Measurements from ENCODE around the gene KDELR3.
"Not testable (repeated sequence)": the region's sequence is repeated elsewhere in the genome, so short reads cannot be mapped to it uniquely, and the experiment has no call there.

Gene KDELR3

DNA sequence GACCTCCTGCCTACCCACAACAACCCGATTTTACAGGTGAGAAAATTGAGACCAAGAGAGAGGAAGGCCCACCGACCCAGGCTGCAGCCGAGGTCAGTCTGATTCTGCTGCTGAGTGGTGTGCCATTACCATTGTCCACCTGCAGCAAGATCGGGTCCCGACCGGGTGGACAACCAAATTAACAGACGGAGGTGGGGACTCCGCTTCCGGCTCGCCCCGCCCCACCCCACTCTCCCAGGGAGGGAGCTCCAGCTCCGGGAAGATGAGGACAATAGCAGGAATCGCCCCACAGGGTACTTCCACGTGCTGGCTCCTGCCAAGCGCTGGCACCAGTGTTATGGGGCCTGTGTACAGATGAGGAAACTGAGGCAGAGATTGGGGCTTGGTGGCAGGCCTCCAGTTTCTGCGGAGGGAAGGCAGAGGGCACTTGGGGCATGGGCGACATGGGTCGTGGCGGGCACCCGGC lies 425 bp upstream of the KDELR3 start:
- H3K4me1 ChIP-seq (ENCODE audit: insufficient read depth, insufficient read length) = peaks cover 20% of the 10 kb centered on the region
- TF ChIP-seq SUZ12 (IDR thresholded peaks at IDR 0.05; ENCODE audit: extremely low read depth, insufficient read depth, insufficient read length) = no peak
- TF ChIP-seq ZNF274 (IDR thresholded peaks at IDR 0.05; ENCODE audit: low read depth, low read length) = no peak
- TF ChIP-seq YY1 (IDR thresholded peaks at IDR 0.05; ENCODE audit: insufficient read depth, insufficient read length) = no peak
- H3K36me3 ChIP-seq (ENCODE audit: insufficient read depth, insufficient read length, low read length) = no peaks in the 10 kb centered on the region
- H3K9me3 ChIP-seq (ENCODE audit: insufficient read depth, low read length) = no peaks in the 10 kb centered on the region
- H3K27me3 ChIP-seq (ENCODE audit: insufficient read depth, insufficient read length) = peaks cover 41% of the 10 kb centered on the region
- peak overlapping the region; percentile 60 for H3K4me3 ChIP-seq (ENCODE audit: insufficient read length, low read depth)
- no peak for DNase-seq (ENCODE audit: low read depth, low spot score)
- H3K9ac ChIP-seq (ENCODE audit: insufficient read length, low read depth) = peak overlapping the region; percentile 92

- DNase-seq (ENCODE audit: low read depth, low spot score) = no peak
- Histone ChIP-seq H3K4me3 (ENCODE audit: insufficient read length, low read depth) (peak overlapping the region; percentile 60), H3K36me3 (ENCODE audit: insufficient read depth, insufficient read length, low read length) (no peaks in the 10 kb centered on the region), H3K4me1 (ENCODE audit: insufficient read depth, insufficient read length) (peaks cover 17% of the 10 kb centered on the region), H3K9ac (ENCODE audit: insufficient read length, low read depth) (peak overlapping the region; percentile 92), H3K9me3 (ENCODE audit: insufficient read depth, low read length) (no peaks in the 10 kb centered on the region), H3K27me3 (ENCODE audit: insufficient read depth, insufficient read length) (peaks cover 29% of the 10 kb centered on the region)
- no peak for TF ChIP-seq YY1 (IDR thresholded peaks at IDR 0.05; ENCODE audit: insufficient read depth, insufficient read length)
- no peak for TF ChIP-seq SUZ12 (IDR thresholded peaks at IDR 0.05; ENCODE audit: extremely low read depth, insufficient read depth, insufficient read length)
- no peak for TF ChIP-seq ZNF274 (IDR thresholded peaks at IDR 0.05; ENCODE audit: low read depth, low read length)
Observed at GRCh38 chr22:38468443-38469305, 778 bp downstream of the KDELR3 start.

DNA sequence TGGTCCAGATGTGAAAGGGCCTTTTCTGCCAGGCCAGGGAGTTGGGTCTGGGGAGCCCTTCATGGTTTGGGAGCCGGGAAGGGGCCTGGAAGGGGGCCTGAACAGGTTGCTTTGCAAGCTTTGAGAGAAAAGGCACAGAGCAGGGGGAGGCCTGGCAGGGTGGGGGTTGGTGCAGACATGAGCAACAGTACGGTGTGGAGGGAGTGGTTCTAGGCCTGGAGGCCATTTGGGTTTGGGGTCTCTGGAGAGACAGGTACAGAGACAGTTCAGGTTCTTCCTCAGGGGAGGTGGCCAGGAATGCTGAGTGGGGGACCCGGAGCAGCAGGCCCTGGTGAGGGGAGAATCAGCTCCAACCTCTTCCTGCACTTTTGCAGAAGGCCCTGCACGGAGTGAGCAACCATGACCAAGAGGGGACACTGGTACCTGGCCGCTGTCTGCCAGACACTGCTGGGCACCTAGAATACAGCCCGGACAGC lies 1.4 kb downstream of the KDELR3 start:
- Histone ChIP-seq H3K9me3 (ENCODE audit: insufficient read depth, low read length) (no peaks in the 10 kb centered on the region), H3K36me3 (ENCODE audit: insufficient read depth, insufficient read length, low read length) (no peaks in the 10 kb centered on the region), H3K9ac (ENCODE audit: insufficient read length, low read depth) (no peak overlapping the region), H3K27me3 (ENCODE audit: insufficient read depth, insufficient read length) (peaks cover 22% of the 10 kb centered on the region), H3K4me1 (ENCODE audit: insufficient read depth, insufficient read length) (peaks cover 19% of the 10 kb centered on the region), H3K4me3 (ENCODE audit: insufficient read length, low read depth) (no peak overlapping the region)
- no peak for DNase-seq (ENCODE audit: low read depth, low spot score)
- no peak for TF ChIP-seq ZNF274 (IDR thresholded peaks at IDR 0.05; ENCODE audit: low read depth, low read length)
- no peak for TF ChIP-seq YY1 (IDR thresholded peaks at IDR 0.05; ENCODE audit: insufficient read depth, insufficient read length)
- no peak for TF ChIP-seq SUZ12 (IDR thresholded peaks at IDR 0.05; ENCODE audit: extremely low read depth, insufficient read depth, insufficient read length)

- H3K4me1 ChIP-seq (ENCODE audit: insufficient read depth, insufficient read length) = peaks cover 22% of the 10 kb centered on the region
- DNase-seq (ENCODE audit: low read depth, low spot score); H3K36me3 ChIP-seq (ENCODE audit: insufficient read depth, insufficient read length, low read length); H3K9ac ChIP-seq (ENCODE audit: insufficient read length, low read depth); H3K9me3 ChIP-seq (ENCODE audit: insufficient read depth, low read length); H3K4me3 ChIP-seq (ENCODE audit: insufficient read length, low read depth): not testable (repeated sequence)
- H3K27me3 ChIP-seq (ENCODE audit: insufficient read depth, insufficient read length) = peaks cover 22% of the 10 kb centered on the region
Observed at GRCh38 chr22:38470179-38470578, 2.3 kb downstream of the KDELR3 start.

DNA sequence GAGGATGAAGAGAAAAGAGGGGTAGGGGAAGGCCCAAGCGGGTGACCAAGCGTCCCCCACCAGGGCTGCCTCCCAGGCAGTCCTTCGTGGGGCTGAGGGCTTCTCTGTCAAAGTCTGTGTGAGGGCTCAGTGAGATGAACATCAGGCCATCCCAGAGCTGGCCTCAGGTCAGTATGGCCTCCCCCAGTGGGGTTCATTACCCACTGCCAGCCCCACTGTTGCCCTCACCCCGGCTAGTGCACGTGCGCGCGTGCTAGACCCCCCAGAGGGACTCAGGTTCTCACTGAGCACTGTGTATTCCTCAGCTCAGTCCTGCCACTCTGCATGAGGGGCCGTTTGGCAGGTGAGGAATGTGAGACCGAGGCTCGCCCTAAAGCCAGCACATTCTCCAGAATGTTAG lies 3.3 kb downstream of the KDELR3 start:
- TF ChIP-seq SUZ12 (IDR thresholded peaks at IDR 0.05; ENCODE audit: extremely low read depth, insufficient read depth, insufficient read length) = no peak
- TF ChIP-seq ZNF274 (IDR thresholded peaks at IDR 0.05; ENCODE audit: low read depth, low read length) = no peak
- TF ChIP-seq YY1 (IDR thresholded peaks at IDR 0.05; ENCODE audit: insufficient read depth, insufficient read length) = no peak
- Histone ChIP-seq H3K4me1 (ENCODE audit: insufficient read depth, insufficient read length) (peaks cover 18% of the 10 kb centered on the region), H3K4me3 (ENCODE audit: insufficient read length, low read depth) (no peak overlapping the region), H3K9ac (ENCODE audit: insufficient read length, low read depth) (peak overlapping the region; percentile 10), H3K9me3 (ENCODE audit: insufficient read depth, low read length) (no peaks in the 10 kb centered on the region), H3K27me3 (ENCODE audit: insufficient read depth, insufficient read length) (peaks cover 14% of the 10 kb centered on the region), H3K36me3 (ENCODE audit: insufficient read depth, insufficient read length, low read length) (no peaks in the 10 kb centered on the region)
- no peak for DNase-seq (ENCODE audit: low read depth, low spot score)

- DNase-seq (ENCODE audit: low read depth, low spot score) = no peak
- H3K36me3 ChIP-seq (ENCODE audit: insufficient read depth, insufficient read length, low read length) = peaks cover 8% of the 10 kb centered on the region
- H3K4me3 ChIP-seq (ENCODE audit: insufficient read length, low read depth) = no peak overlapping the region
- TF ChIP-seq ZNF274 (IDR thresholded peaks at IDR 0.05; ENCODE audit: low read depth, low read length) = no peak
- no peak for TF ChIP-seq SUZ12 (IDR thresholded peaks at IDR 0.05; ENCODE audit: extremely low read depth, insufficient read depth, insufficient read length)
- no peak for TF ChIP-seq YY1 (IDR thresholded peaks at IDR 0.05; ENCODE audit: insufficient read depth, insufficient read length)
- no peak overlapping the region for H3K9ac ChIP-seq (ENCODE audit: insufficient read length, low read depth)
- H3K27me3 ChIP-seq (ENCODE audit: insufficient read depth, insufficient read length) = no peaks in the 10 kb centered on the region
- peaks cover 7% of the 10 kb centered on the region for H3K4me1 ChIP-seq (ENCODE audit: insufficient read depth, insufficient read length)
- no peaks in the 10 kb centered on the region for H3K9me3 ChIP-seq (ENCODE audit: insufficient read depth, low read length)
Observed at GRCh38 chr22:38474003-38474607, 6.2 kb downstream of the KDELR3 start.

- peaks cover 4% of the 10 kb centered on the region for H3K4me1 ChIP-seq (ENCODE audit: insufficient read depth, insufficient read length)
- no peak overlapping the region for H3K4me3 ChIP-seq (ENCODE audit: insufficient read length, low read depth)
- no peaks in the 10 kb centered on the region for H3K27me3 ChIP-seq (ENCODE audit: insufficient read depth, insufficient read length)
- DNase-seq (ENCODE audit: low read depth, low spot score) = no peak
- TF ChIP-seq YY1 (IDR thresholded peaks at IDR 0.05; ENCODE audit: insufficient read depth, insufficient read length) (no peak), ZNF274 (IDR thresholded peaks at IDR 0.05; ENCODE audit: low read depth, low read length) (no peak), SUZ12 (IDR thresholded peaks at IDR 0.05; ENCODE audit: extremely low read depth, insufficient read depth, insufficient read length) (no peak)
- H3K36me3 ChIP-seq (ENCODE audit: insufficient read depth, insufficient read length, low read length) = peaks cover 35% of the 10 kb centered on the region
- H3K9me3 ChIP-seq (ENCODE audit: insufficient read depth, low read length) = no peaks in the 10 kb centered on the region
- H3K9ac ChIP-seq (ENCODE audit: insufficient read length, low read depth) = no peak overlapping the region
Observed at GRCh38 chr22:38477585-38477984, 9.7 kb downstream of the KDELR3 start.
